Body of pancreas (tissue), 4 donors: ENCODE results near the gene TEX50. TPM values are rescaled to one million over a fixed set of nuclear protein-coding genes. Genes with fewer than 3 reads are reported as not detected.
"Not testable (repeated sequence)": the region's sequence is repeated elsewhere in the genome, so short reads cannot be mapped to it uniquely, and the experiment has no call there.

Experiments
- ATAC-seq: fragments of 150-250 bp; one replicate; pipeline ENCODE4 v1.9.1; 2016
- DNase-seq, 4 donors: peaks; one replicate each; pipeline ENCODE4 v3.0.0-alpha.2; 2019
- H3K27ac ChIP-seq, 4 donors: fragments of 200-600 bp; sonication (generic); 1 replicate in 3 of 4; 2 replicates in 1 of 4; pipeline versions ENCODE4 v1.5.1 to v1.6.1; 2016 to 2019; ENCODE audit warnings: mild to moderate bottlenecking in 1 of 4, mixed read lengths in 1 of 4, moderate library complexity in 1 of 4
- H3K27me3 ChIP-seq, 2 donors: fragments of 200-600 bp; sonication (generic); one replicate each; pipeline ENCODE4 v1.6.0; 2016; ENCODE audit warnings: mild to moderate bottlenecking in 1 of 2
- H3K36me3 ChIP-seq, 2 donors: fragments of 200-600 bp; sonication (generic); replicated peaks in 1 of 2; 2 replicates each; pipeline ENCODE4 v1.5.1; 2016; ENCODE audit warnings: low read depth in 2 of 2; ENCODE audit not compliant: insufficient read depth in 1 of 2
- H3K4me1 ChIP-seq: fragments of 200-600 bp; sonication (generic); one replicate; pipeline ENCODE4 v1.6.0; 2016
- H3K4me3 ChIP-seq, 2 donors: fragments of 200-600 bp; sonication (generic); 1 replicate in 1 of 2; 2 replicates in 1 of 2; pipeline ENCODE4 v1.5.1; 2016 to 2019
- H3K9me3 ChIP-seq, 3 donors: fragments of 200-600 bp; sonication (generic); 1 replicate in 2 of 3; 2 replicates in 1 of 3; pipeline ENCODE4 v1.5.1; 2016
- POLR2A ChIP-seq, 3 donors: fragments of 450-650 bp; IDR thresholded peaks; one replicate each; pipeline ENCODE4 v1.6.1; 2016; ENCODE audit warnings: antibody characterized with exemption in 3 of 3, mild to moderate bottlenecking in 2 of 3
- WGBS, 2 donors: methylation state at CpG; one replicate each; pipeline ENCODE4 v1.1.5; 2017; 5-methylcytosine and 5-hydroxymethylcytosine counted together
- intact Hi-C: fragments of 100-400 bp; cut with DNase I; formaldehyde crosslinking; loops from one replicate; pipeline ENCODE4 v1.15.1; 2023
- total RNA-seq, 2 donors: library from RNA; depleted of rRNA; stranded (reverse); fragments of >200 nt; gene quantifications; one replicate each; pipeline ENCODE4 v1.1.0, GENCODE V29; 2016
- TF ChIP-seq, protein P1 (sequence below), 7 experiments: fragments of 450-650 bp in 4 of 7; fragments of 200-600 bp in 3 of 7; sonication (generic) in 3 of 7; IDR thresholded peaks; one replicate each; pipeline ENCODE4 v1.5.1; 2016 to 2019; ENCODE audit warnings: antibody characterized with exemption in 7 of 7

Gene TEX50
- total RNA-seq, 2 donors from 2014 or later = not detected

DNA sequence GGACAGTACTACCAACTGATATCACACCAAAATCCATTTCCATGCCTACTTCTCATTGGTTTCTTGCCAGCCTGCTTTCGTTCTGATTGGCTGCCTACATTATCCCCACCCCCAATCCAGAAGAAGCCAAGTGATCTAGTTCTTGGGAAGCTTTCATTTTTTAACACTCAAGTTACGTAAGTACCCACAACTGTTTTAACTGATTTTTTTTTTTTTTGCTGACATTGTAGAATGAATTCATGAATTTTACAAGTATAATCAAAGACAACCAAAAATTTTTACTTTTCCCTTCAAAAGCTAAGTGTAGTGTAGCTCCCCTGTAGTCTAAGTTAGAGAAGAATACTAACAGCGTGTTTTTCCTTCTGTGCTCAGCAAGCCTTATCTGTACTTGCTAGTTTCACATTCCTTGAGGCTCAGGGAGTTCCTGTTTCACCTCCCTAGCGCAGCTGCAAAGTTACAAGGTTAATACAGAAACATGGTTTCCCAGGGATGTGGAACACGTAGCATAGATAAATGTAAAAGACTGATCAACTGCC is 32.0 kb upstream of the TEX50 start, which contains the start of gene SLC9C2:
Gene SLC9C2 (minus strand): TSS at position 17 of the 536 bp plus-strand sequence. CDS start 1,296 bp downstream, outside the sequence.
- peak in 2 of 3 donors; percentile 36 to 62 for TF ChIP-seq POLR2A (IDR thresholded peaks at IDR 0.05)
- TF ChIP-seq, protein P1, sequence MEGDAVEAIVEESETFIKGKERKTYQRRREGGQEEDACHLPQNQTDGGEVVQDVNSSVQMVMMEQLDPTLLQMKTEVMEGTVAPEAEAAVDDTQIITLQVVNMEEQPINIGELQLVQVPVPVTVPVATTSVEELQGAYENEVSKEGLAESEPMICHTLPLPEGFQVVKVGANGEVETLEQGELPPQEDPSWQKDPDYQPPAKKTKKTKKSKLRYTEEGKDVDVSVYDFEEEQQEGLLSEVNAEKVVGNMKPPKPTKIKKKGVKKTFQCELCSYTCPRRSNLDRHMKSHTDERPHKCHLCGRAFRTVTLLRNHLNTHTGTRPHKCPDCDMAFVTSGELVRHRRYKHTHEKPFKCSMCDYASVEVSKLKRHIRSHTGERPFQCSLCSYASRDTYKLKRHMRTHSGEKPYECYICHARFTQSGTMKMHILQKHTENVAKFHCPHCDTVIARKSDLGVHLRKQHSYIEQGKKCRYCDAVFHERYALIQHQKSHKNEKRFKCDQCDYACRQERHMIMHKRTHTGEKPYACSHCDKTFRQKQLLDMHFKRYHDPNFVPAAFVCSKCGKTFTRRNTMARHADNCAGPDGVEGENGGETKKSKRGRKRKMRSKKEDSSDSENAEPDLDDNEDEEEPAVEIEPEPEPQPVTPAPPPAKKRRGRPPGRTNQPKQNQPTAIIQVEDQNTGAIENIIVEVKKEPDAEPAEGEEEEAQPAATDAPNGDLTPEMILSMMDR (IDR thresholded peaks at IDR 0.05) = no peak
- peak within 1 kb of the TSS in 1 of 2 donors; percentile 21 for H3K4me3 ChIP-seq

DNA sequence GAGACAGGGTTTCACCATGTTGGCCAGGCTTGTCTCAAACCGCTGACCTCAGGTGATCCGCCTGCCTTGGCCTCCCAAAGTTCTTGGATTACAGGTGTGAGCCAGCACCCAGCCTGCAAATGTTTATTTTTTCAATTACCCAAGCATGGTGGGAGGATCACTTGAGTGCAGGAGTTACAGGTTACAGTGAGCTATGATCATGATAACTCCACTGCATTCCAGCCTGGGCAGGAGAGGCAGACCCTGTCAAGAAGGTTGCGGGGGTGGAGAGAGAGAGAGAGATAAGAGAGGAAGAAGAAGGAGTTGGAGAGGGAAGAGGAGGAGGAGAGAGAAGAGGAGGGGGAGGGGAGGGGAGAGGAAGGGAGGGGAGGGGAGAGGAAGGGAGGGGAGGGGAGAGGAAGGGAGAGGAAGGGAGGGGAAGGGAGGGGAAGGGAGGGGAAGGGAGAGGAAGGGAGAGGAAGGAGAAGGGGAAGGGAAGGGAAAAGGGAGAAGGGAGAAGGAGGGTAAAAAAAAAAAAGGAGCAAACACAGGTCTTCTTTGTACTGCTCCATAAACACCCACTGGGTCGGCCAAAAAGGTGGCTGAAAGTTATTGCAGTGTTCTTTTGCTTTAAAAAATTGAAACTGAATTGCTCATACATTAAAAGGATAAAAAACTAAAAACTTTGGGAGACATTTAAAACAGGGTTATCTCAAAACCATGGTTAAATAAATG is 26.5 kb upstream of the TEX50 start:
- Histone ChIP-seq H3K4me1 (peaks cover 1% of the 10 kb centered on the region), H3K36me3 (no peaks in the 10 kb centered on the region), H3K27ac (no peak overlapping the region), H3K9me3 (no peaks in the 10 kb centered on the region), H3K4me3 (no peak overlapping the region), H3K27me3 (no peaks in the 10 kb centered on the region)
- DNase-seq (no peak), ATAC-seq (no peak)
- TF ChIP-seq POLR2A (IDR thresholded peaks at IDR 0.05) = no peak
- TF ChIP-seq, protein P1 (IDR thresholded peaks at IDR 0.05) = no peak
- intact Hi-C loops = no loop called here
- 87 to 89% methylated on average over 3 to 4 of the region's 4 CpGs for WGBS, 2 donors

More for the DNA sequence above, 32.0 kb upstream of the TEX50 start, which contains the start of gene SLC9C2:
- ATAC-seq = peak; percentile 98
- Histone ChIP-seq H3K36me3 (no peaks in the 10 kb centered on the region), H3K27me3 (no peaks in the 10 kb centered on the region), H3K27ac (peak within 1 kb of the TSS; percentile 58 to 86 (median 76)), H3K4me1 (peaks cover 4% of the 10 kb centered on the region), H3K9me3 (no peaks in the 10 kb centered on the region)
- WGBS, 2 donors = 10 to 13% methylated on average over 5 of the region's 5 CpGs
- intact Hi-C loops = no loop called here
- peak; percentile 58 to 77 (median 64) for DNase-seq

DNA sequence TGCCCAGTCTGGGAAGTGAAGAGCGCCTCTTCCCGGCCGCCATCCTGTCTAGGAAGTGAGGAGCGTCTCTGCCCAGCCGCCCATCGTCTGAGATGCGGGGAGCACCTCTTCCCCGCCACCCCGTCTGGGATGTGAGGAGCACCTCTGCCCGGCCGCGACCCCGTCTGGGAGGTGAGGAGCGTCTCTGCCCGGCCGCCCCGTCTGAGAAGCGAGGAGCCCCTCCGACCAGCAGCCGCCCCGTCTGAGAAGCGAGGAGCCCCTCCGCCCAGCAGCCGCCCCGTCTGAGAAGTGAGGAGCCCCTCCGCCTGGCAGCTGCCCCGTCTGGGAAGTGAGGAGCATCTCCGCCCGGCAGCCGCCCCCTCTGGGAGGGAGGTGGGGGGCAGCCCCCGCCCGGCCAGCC is 22.1 kb upstream of the TEX50 start:
- H3K27ac ChIP-seq, H3K4me3 ChIP-seq, ATAC-seq, H3K36me3 ChIP-seq, DNase-seq, H3K4me1 ChIP-seq, H3K9me3 ChIP-seq, intact Hi-C loops, H3K27me3 ChIP-seq: not testable (repeated sequence)
- WGBS, 2 donors = 88% methylated on average over 13 of the region's 32 CpGs; no CpG with 5 or more reads in 1 of the 2 donors

DNA sequence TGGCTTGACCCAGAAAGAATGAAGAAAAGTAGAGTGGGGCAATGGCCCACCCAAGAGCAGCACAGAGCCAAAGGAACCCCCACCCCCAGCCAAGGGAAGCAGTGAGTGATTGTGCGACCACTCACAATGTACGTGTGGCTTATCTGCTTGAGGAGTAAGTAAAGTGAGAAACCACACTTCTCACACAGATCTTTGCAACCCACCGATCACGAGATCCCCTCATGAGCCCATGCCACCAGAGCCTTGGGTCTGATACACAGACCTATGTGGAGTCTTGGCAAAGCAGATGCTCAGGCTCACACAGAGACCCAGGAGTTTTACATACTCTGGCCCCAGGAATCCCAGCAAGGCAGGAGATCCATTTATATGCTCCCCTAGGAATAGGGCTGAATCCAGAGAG is 18.3 kb upstream of the TEX50 start:
- intact Hi-C loops = no loop called here
- Histone ChIP-seq H3K27ac (no peak overlapping the region), H3K4me3 (no peak overlapping the region), H3K4me1 (no peaks in the 10 kb centered on the region), H3K36me3 (no peaks in the 10 kb centered on the region), H3K27me3 (no peaks in the 10 kb centered on the region), H3K9me3 (peaks cover 0 to 20% (median 0%) of the 10 kb centered on the region in 3 donors)
- DNase-seq (no peak), ATAC-seq (no peak)
- WGBS, 2 donors = 81 to 86% methylated on average over 4 of the region's 4 CpGs
- no peak for TF ChIP-seq POLR2A (IDR thresholded peaks at IDR 0.05)
- TF ChIP-seq, protein P1 (IDR thresholded peaks at IDR 0.05) = no peak

DNA sequence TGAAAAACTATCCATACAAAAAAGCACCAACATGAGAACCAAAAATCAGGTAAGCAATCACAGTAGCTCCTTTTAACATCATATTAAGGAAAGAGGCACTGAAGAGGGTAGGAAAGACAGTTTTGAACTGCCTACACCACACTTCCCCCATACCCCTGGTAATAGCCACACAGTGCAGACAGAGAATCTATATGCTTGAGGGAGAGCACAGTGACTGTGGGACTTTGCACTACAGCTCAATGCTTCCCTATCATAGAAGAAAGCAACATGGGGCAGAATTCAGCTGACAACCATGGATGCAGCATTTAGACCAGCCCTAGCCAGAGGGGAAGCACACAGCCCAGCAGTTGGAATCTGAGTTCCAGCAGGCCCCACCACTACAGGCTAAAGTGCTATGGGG is 7.9 kb upstream of the TEX50 start:
- Histone ChIP-seq H3K27ac (no peak overlapping the region), H3K36me3 (no peaks in the 10 kb centered on the region), H3K9me3 (no peaks in the 10 kb centered on the region), H3K27me3 (no peaks in the 10 kb centered on the region), H3K4me3 (no peak overlapping the region), H3K4me1 (no peaks in the 10 kb centered on the region)
- ATAC-seq (no peak), DNase-seq (no peak)
- intact Hi-C loops = no loop called here
- TF ChIP-seq, protein P1 (IDR thresholded peaks at IDR 0.05) = no peak
- no peak for TF ChIP-seq POLR2A (IDR thresholded peaks at IDR 0.05)
